GM21529 (cell line): ENCODE results near the gene NDRG3.

ENCODE experiments used
- ATAC-seq: cut with Tn5 transposase; IDR thresholded peaks from one replicate; pipeline ENCODE4 v1.9.1; 2021; ENCODE audit not compliant: unreplicated experiment

Gene NDRG3

DNA sequence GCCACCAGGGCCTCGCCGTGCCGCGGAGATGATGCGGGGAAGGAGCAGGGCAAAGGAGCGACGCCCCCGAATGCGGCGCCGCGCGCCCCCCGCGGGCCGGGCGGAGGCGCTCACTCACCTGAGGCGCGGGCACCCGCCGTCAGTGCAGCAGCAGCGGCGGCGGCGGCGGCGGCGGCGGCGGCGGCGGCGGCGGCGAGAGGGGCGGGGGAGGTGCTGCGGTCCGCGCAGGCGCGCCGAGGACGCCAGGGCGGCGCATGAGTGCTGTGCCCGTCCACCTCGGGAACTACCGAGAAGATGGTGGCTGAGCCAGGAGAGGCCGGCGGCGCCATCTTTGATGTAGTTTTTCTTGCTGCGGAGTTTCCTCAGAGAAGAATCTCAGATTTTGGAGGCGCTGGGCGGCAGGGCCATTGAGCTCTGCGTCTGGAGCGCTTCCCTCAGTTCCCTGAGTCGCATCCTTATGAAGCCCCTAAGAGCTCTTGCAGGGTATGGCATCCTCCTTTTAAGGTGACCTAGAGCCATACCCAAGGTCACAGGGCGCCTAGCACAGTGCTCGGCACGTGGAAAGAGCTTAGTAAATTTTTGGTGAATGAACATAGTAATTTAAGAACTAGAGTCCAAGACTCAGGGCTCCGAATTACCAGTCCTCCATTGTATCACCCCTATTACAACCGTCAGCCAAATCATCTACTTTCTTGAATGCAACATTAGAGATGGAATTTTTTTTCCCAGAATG is at the start of gene NDRG3:
Gene NDRG3 (minus strand): TSS at position 164 of the 733 bp plus-strand sequence. CDS start 24,355 bp downstream, outside the sequence.
- ATAC-seq = peak; percentile 90

DNA sequence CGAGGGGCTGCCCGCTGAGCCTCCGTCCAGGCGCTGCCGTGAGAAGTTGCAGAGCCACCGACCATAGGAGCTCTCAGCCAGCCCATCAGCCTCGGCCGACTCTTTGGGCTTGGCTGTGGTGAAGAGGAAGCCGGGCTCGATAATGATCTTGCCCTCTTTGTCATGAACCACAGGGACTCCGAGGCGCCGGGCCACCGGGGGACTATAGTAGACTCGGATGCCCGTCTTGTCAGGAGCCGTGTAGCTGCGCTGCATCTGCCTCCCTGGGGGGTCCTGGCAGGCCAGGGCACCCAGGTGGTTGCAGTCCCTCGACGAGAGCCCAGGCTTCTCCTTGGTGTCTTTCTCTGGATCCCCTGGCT is 48.2 kb upstream of the NDRG3 start:
- no peak for ATAC-seq

DNA sequence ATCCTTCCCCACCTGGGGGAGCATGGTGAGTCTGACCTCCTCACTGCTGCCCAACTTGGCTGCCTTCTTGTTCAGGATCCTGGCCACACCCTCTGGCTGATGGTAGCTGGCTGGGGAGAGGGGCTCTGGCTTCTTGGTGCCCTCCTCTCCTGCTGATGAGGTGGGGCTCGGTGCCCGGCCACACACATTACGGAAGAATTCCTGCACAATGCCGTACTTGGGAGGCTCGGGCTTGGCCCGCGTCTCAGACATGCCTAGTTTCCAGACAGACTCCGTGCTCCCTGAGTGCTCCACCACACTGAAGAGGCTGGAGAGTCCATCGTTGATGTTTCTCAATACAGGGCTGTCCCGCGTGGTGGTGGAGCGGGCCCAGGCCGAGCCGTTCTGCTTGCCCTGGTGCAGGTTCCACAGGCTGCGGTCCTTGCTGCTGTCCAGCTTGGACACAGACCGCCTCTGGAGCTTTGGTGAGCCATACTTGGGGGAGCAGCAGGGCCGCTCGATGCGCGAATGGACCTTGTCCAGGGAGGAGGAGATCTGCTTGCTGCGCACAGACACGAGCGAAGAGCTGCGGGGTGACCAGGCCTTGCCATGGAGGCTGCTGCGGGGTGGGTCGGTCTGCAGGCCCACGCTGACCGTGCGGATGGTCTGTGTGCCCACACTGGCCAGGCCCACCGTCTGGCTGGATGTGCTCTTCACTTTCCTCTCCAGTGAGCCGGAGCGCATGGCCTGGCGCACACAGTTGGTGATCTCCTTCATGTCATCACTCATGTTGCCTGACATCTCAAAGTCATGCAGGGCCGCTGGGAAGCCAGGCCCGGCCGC is 47.6 kb upstream of the NDRG3 start:
- no peak for ATAC-seq

DNA sequence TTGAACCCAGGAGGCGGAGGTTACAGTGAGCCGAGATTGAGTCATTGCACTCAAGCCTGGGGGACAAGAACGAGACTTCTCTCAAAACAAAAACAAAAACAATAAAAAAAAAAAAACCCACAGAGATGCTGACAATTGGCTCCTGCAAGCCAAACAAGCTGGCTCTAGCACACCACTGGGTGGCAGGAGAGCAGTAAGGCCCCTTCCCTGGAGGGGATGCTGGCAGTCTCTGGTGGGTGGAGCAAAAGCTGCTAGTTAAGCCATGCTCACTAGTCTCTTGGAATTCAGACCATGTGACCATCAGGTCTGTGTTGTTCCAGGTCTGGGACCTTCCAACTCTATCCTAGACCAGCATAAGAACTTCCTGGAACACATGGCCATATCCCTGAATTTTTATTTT is 46.5 kb upstream of the NDRG3 start:
- no peak for ATAC-seq

DNA sequence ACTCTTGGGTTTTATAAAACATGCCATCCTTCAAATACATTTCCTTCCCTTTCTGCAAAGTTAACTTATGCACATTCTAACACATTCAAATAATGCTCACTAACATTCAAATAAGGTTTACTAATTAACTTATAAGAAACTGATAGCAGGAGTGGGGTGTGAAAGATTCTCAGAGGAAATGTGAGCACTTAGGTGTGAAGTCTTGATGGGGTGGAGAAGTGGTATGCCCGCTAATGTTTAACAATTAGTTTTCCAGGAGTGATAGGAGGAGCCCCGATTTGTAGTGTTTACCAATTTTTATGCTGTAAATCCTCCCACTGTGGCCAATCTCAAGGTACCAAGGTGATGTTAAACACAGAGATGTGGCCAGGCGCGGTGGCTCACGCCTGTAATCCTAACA is 46.0 kb upstream of the NDRG3 start:
- no peak for ATAC-seq

DNA sequence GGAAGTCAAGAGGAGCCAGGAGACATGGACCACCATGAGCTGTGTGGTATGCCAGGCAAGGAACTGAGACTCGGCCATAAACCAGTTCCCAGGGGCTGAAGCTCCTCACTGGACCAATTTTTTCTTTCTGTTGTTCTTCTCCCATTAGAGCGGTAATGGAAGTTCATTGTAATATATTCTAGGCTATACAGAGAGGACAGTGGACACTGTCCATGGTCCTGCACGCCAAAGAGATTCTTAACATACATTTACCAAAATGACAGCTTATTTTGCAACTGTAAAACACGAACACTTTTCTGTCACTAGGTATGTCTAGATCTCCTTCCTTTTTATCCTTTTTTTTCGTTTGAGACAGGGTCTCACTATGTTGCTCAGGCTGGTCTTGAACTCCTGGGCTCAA is 40.8 kb upstream of the NDRG3 start:
- no peak for ATAC-seq

DNA sequence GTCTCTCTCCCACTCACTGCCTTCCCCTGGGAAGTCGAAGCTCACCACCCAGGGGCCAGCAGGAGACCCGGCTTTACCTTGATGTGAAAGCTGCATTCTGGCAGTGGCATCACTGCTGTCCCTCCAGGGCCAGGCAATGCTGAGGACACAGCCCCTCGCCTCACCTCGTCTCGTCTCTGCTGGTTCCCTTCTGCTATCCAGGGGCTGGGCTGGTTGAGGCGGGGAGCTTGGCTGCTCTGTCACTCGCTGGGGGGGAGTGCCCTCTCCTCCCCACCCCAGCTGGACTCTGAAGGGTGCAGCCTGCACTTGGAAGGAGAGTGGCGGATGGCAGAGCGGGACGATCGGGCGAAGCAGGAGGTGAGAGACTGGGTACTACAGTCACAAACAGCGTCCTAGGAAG is 40.4 kb upstream of the NDRG3 start:
- ATAC-seq = no peak

DNA sequence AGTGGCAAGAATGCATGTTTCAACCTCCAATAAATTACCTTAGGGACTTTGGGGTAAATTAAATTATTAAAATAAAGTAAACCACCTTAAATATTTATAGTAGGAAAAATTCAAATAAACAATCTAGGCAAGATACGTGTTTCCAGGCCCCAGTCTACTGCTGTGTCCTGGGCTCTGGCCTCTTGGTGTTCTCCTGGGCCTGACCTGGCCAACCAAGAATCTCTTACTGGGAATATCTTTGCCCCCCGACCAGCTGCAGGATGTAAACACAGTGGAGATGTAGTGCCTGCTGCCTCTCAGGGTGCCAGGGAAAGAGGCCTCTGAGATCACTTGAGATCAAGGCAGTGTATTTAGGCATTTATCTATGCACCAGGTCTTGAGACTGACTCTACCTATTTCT is 39.4 kb upstream of the NDRG3 start:
- ATAC-seq = no peak

DNA sequence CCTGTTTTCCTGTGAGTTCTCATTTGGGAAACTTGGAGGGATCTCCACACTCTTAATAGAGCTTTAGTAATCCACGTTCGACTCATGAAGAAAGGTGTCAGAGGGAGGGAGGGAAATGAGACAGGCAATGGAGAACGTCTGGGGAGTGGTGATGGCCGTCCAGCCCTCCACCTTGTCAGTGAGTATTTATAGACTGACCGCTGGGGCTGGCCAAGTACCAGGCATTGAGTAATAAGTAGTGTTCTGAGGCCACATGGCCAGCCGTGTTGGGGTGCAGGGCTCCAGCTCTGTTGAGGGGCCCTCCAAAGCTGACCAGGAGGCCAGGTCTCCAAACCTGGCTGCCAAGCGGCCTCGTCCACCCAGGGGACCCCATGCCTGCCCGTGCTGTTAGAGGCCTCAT is 39.0 kb upstream of the NDRG3 start:
- ATAC-seq = no peak

DNA sequence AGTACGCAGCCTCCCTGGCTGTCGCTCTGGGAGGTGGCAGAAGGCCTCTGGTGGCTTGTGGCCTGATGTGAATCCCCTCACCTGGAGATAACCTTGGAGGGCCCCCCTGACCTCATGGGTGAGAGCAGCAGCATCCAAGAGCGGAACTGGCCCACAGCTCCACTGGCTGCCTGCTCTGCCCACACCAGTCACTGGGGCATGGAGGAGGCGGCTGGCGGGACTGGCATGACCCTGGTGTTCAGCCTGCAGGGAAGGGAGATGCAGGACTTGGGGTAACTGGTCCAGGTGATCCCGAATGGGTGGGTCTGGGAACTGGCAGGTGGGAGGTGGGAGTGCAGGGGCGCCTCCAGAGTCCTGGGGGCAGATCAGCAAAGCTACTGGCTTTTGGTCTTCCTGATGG is 38.2 kb upstream of the NDRG3 start:
- ATAC-seq = no peak

DNA sequence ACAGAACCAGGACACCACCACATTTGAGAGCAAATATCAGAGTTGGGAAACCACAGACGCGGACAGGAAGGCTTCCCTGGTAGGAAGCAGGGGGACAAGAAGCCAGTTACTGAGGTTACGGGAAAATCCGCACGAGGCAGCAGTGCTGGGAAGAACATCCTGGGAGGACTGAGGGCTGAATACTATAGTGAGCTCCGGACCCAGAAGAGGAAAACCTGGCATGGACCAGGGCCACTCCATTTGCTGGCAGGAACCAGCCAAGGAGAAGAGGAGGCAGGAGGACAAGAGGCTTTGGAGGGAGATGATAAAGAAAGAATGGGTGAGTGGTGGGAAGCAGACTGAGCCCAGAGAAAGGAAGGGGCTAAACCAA is 33.8 kb upstream of the NDRG3 start:
- ATAC-seq = no peak

DNA sequence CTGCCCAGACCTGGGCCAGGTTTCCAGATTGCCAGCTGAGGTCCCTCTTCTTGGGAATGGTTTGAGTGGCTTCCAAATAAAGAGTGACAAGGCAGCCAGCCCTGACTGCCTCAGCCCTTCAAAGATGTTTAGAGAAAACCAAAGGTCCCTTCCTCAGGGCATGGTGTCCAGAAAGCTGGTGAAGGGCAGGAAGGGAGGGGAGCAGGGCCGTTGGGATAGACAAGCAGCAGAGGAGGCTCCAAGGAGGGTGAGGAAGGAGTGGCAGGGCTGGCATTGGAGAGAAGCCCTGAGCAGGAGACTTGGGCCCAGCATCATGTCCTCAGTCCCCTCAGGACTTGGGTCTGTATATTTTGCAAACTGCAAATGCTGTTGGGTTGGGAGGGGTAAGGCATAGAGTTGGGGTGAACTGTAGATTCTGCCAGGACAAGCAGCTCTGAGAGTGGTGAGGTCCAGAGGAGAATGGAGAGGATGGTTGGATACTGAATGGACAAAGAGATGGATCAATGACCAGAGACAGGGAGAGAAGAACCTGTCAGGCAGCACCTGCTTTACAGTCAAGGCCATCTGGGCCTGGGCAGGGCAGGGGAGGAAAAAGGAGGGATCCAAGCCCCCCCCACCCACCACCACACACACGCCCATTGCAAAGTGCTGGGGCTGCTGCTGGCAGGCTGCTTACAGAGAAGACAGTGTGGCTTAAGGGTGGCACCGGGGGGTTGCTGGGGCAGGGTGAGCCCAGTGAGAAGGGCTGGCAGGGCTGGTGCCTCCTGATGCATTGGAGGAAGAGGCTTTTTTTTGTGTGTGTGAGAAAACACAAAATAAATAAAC is 33.2 kb upstream of the NDRG3 start:
- no peak for ATAC-seq

DNA sequence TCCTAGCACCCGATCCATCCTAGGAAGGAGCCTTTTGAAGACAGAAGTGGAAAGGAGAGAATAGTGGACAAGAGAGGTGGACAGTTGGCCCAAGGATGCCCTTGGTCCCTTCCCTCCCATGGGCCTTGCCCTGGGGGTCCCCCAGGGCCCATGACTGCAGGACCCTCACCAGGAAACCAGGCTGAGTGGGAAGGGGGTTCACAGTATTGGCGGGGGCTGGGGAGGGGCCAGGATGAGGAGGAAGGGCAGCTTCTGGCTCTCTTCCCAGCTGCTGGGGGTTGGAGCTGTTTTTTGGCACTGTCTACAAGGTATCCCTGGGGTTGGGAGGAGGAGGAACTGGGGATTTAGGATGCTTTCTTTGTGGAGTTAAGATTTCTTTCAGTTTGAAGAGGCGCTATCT is 31.7 kb upstream of the NDRG3 start:
- no peak for ATAC-seq

DNA sequence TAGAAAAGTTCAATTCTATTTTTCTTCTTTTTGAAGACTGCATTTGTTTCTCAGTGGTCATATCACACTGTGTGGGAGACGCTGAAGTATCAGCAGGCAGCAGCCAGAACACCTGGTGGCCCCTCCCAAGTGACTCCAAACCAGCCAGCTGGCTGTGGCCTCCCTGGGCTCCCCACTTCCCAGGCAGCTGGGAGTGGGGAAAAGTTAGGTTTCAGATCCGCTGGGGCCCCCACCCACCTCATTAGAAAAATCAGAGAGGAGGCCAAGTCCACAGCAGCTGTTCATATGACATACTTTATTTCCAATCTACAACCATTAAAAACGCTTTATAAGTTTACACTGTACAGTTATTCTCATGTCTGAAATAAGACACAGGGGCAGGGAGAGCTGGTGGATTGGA is 31.3 kb upstream of the NDRG3 start:
- no peak for ATAC-seq

DNA sequence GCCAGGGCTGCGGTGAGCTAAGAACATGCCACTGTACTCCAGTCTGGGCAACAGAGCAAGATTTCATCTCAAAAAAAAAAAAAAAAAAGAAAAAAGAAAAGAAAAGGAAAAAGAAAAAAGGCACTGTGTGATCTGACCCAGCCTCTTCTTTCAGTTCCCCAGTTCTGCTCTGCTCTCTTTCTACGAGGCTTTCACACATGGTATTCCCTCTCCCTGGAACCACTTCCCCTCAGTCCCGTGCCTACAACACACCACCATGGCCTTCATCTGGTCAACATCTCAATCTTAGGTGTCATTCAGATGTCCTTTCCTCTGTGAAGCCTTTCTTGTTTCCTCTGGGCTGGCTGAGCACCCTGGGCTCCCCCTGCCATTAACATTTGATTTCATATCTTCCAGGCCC is 29.9 kb upstream of the NDRG3 start:
- ATAC-seq = no peak

DNA sequence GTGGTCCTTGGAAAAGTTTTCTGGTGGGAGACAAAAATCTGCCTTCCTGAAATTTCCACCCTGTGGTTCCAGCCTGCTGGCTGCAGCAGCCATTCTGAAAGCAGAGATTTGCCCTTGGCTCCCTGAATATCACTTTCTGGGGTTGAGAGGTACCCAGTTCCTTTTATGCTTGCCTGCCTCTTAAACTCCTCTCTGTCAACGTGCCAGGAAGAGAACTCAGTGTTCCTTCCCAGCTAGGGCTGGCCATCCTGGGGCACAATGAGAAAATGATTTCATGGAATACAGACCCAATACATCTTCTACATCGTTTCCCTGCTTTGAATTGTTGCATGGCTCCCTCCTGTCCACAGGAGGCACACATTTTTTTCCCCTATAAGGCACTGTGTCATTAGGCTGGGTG is 29.3 kb upstream of the NDRG3 start:
- ATAC-seq = no peak

DNA sequence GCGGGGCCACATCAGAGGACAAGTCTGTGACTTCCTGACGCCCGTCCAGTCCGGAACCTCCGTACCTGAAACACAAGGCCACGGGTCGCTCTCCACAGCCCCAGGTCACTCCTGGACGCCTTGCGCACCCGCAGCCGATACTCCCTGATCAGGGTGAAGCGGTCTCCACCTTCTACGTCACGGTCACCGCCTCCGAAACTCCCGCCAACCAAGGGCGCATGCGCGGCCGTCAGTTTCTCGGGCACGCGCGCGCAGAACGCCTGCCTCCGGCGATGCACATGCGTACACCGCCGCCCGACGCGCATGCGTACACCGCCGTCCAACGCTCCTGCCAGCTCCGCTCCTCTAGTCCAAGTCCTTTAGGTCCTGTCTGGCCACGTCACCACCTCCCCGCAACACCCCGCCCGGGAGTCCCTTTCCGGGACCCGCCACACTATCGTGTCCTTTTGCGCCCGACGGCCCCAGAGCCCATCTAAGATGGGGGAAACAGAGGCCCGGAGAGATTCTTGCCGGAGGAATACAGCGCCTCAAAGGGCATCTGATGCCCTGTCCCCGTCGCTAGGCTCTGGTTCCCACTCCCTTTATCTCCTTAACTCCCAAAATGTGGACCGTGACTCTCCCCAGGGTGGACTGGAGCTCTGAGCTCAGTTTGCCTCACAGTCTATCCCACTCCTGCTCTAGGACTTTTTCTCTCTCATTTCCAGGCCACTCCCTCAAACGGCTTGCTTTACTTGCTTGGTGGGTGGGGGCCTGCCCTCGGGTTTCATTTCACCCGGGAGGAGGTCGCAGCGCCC is 27.9 kb upstream of the NDRG3 start, which contains the start of gene DSN1:
Gene DSN1 (minus strand): TSS at position 167 of the 794 bp plus-strand sequence. CDS start 2,305 bp downstream, outside the sequence.
- ATAC-seq = peak; percentile 80

DNA sequence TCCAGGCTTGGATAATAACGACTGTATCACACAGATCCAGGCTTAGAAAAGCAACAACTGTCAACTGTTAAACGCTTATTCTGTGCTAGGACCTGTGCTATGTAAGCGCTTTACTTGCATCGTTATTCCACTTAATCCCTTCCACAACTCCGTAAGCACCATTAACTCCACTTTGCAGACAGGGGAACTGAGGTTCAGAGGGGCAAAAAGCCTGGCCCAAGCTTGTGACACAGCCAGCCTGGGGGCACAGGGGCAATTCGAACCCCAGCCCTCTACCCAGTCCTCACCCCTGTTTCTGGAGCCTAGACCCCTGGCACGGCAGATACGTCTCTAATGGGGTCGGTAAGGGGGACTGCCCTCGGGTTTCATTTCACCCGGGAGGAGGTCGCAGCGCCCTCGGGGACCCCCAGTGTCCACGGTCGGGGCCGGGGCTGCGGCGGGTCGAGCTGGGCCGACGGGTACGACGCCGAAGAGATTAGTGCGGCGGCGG is 27.3 kb upstream of the NDRG3 start:
- no peak for ATAC-seq

DNA sequence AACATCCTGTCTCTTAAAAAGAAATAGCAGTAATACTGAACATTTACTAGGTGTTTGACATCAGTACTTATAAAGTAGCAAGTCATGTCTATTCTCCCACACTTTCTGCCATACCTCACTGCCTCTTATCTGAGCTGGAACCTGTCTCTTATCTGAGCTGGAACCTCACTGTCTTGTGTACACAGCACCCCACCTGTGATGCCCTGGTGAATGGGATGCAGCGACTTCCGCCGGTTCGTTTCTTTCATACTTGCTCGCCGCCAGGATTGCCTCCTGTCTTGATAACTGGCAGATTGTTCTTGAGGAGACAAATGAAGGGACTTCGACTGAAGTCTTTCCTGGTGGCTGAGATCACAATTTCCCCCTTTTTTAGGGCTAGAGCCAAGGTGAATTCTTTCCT is 24.8 kb upstream of the NDRG3 start:
- ATAC-seq = no peak

DNA sequence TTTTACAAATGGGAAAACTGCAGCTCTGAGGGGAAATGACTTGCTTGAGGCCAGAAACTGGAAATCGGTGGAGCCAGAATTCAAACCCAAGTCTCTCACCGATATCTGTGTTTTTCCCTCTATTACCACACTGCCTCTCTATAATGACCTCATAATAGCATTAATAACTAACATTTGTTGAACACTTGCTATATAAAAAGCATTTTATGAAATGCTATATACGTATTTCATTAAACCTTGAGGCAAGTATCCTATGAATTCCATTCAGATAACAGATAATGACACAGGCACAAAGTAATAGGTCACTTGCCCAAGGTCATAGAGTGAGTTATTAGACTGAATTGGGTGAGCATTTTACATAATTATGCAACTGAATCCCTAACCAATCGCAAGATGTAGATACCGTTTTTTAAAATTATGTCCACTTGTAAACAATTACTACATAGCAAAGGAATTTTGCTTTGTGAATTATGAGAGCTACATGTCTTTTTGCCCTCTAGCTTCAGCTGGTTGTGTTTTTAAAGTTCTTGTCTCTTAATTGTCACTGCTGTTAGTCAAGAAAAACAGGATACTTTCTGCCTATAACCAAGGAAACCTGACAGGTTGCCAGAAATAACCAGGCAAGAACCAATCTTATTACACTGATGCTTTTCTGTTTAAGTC is 23.0 kb upstream of the NDRG3 start:
- no peak for ATAC-seq
